Tibial nerve (tissue), 4 donors: ENCODE results near the gene SCOC. TPM values are rescaled to one million over a fixed set of nuclear protein-coding genes. Genes with fewer than 3 reads are reported as not detected.
"Not testable (repeated sequence)": the region's sequence is repeated elsewhere in the genome, so short reads cannot be mapped to it uniquely, and the experiment has no call there.

Source experiments
- DNase-seq, 2 donors: peaks; one replicate each; pipeline ENCODE4 v3.0.0-alpha.2; 2019; ENCODE audit warnings: low spot score in 2 of 2
- H3K27ac ChIP-seq, 4 donors: fragments of 200-600 bp; sonication (generic) in 3 of 4; one replicate each; pipeline ENCODE4 v1.5.1; 2017 to 2019; ENCODE audit warnings: mild to moderate bottlenecking in 1 of 4
- H3K27me3 ChIP-seq, 2 donors: fragments of 200-600 bp; sonication (generic) in 1 of 2; one replicate each; pipeline versions ENCODE4 v1.5.1 to v1.6.0; 2017 to 2019
- H3K36me3 ChIP-seq, 3 donors: fragments of 200-600 bp; sonication (generic); one replicate each; pipeline ENCODE4 v1.5.1; 2018 to 2019
- H3K4me1 ChIP-seq, 4 donors: fragments of 200-600 bp; sonication (generic) in 3 of 4; one replicate each; pipeline ENCODE4 v1.5.1; 2017 to 2019
- H3K4me3 ChIP-seq, 4 donors: fragments of 200-600 bp; sonication (generic) in 3 of 4; one replicate each; pipeline ENCODE4 v1.5.1; 2017 to 2019; ENCODE audit warnings: mild to moderate bottlenecking in 1 of 4, moderate library complexity in 1 of 4
- H3K9me3 ChIP-seq, 4 donors: fragments of 200-600 bp; sonication (generic) in 3 of 4; one replicate each; pipeline ENCODE4 v1.5.1; 2017 to 2019
- CTCF ChIP-seq, 5 experiments: fragments of 200-600 bp in 3 of 5; fragments of 450-650 bp in 2 of 5; sonication (generic) in 3 of 5; IDR thresholded peaks; one replicate each; pipeline ENCODE4 v1.5.1; 2016 to 2019; ENCODE audit warnings: antibody characterized with exemption in 5 of 5, mild to moderate bottlenecking in 3 of 5, moderate library complexity in 2 of 5
- EP300 ChIP-seq, 2 donors: sonication (generic); formaldehyde crosslinking; IDR thresholded peaks; one replicate each; pipeline ENCODE4 v1.6.1; 2017; ENCODE audit warnings: antibody characterized with exemption in 2 of 2, mild to moderate bottlenecking in 1 of 2
- POLR2A ChIP-seq, 2 donors: fragments of 450-650 bp; IDR thresholded peaks; one replicate each; pipeline ENCODE4 v1.6.1; 2017; ENCODE audit warnings: antibody characterized with exemption in 2 of 2, mild to moderate bottlenecking in 2 of 2, moderate library complexity in 2 of 2
- WGBS, 2 donors: methylation state at CpG; one replicate each; pipeline ENCODE4 v1.1.5; 2018; 5-methylcytosine and 5-hydroxymethylcytosine counted together
- total RNA-seq, 4 donors: library from RNA; depleted of rRNA; stranded (reverse); fragments of >200 nt; gene quantifications; one replicate each; pipeline ENCODE4 v1.1.0, GENCODE V29; 2016

The SCOC gene
- total RNA-seq, 4 donors from 2014 or later, result 35.7 to 51.9 (median 46.5) TPM

- no peak overlapping the region for H3K4me3 ChIP-seq
- H3K9me3 ChIP-seq, result no peaks in the 10 kb centered on the region
- H3K27me3 ChIP-seq, result no peaks in the 10 kb centered on the region
- no peaks in the 10 kb centered on the region for H3K4me1 ChIP-seq
- DNase-seq, result no peak
- 81 to 82% methylated on average over 2 of the region's 2 CpGs for WGBS, 2 donors
- H3K36me3 ChIP-seq, result no peaks in the 10 kb centered on the region
- no peak overlapping the region for H3K27ac ChIP-seq
- no peak for TF ChIP-seq CTCF (IDR thresholded peaks at IDR 0.05)
- TF ChIP-seq POLR2A (IDR thresholded peaks at IDR 0.05), result no peak
- no peak for TF ChIP-seq EP300 (IDR thresholded peaks at IDR 0.05)
Observed at GRCh38 chr4:140400111-140400510, 26.7 kb downstream of the SCOC start.

GRCh38 chr4:140406292-140406691, 32.8 kb downstream of the SCOC start:
- Histone ChIP-seq H3K36me3 (no peaks in the 10 kb centered on the region), H3K27ac (no peak overlapping the region), H3K27me3 (no peaks in the 10 kb centered on the region), H3K4me3 (no peak overlapping the region), H3K9me3 (no peaks in the 10 kb centered on the region), H3K4me1 (no peaks in the 10 kb centered on the region)
- TF ChIP-seq CTCF (IDR thresholded peaks at IDR 0.05) (no peak), POLR2A (IDR thresholded peaks at IDR 0.05) (no peak), EP300 (IDR thresholded peaks at IDR 0.05) (no peak)
- DNase-seq, result no peak

GRCh38 chr4:140408974-140409373, 35.5 kb downstream of the SCOC start:
- Histone ChIP-seq H3K27ac (no peak overlapping the region), H3K4me3 (no peak overlapping the region), H3K36me3 (no peaks in the 10 kb centered on the region), H3K4me1 (no peaks in the 10 kb centered on the region), H3K27me3 (no peaks in the 10 kb centered on the region), H3K9me3 (no peaks in the 10 kb centered on the region)
- WGBS, 2 donors, result 83 to 96% methylated on average over 1 of the region's 1 CpG
- DNase-seq, result no peak
- no peak for TF ChIP-seq POLR2A (IDR thresholded peaks at IDR 0.05)
- TF ChIP-seq CTCF (IDR thresholded peaks at IDR 0.05), result no peak
- no peak for TF ChIP-seq EP300 (IDR thresholded peaks at IDR 0.05)

GRCh38 chr4:140413130-140413969, 39.9 kb downstream of the SCOC start:
- WGBS, 2 donors, result 90 to 91% methylated on average over 32 of the region's 32 CpGs

GRCh38 chr4:140423106-140423505, 49.7 kb downstream of the SCOC start:
- H3K4me1 ChIP-seq, result peaks cover 0 to 18% (median 5%) of the 10 kb centered on the region in 4 donors
- no peaks in the 10 kb centered on the region for H3K36me3 ChIP-seq
- no peaks in the 10 kb centered on the region for H3K9me3 ChIP-seq
- H3K27ac ChIP-seq, result no peak overlapping the region
- peaks cover 0 to 21% of the 10 kb centered on the region in 2 donors for H3K27me3 ChIP-seq
- H3K4me3 ChIP-seq, result no peak overlapping the region
- no peak for TF ChIP-seq POLR2A (IDR thresholded peaks at IDR 0.05)
- DNase-seq, result no peak

More at GRCh38 chr4:140413130-140413969, 39.9 kb downstream of the SCOC start:
- DNase-seq, H3K4me1 ChIP-seq, H3K27me3 ChIP-seq, H3K27ac ChIP-seq, H3K9me3 ChIP-seq, H3K4me3 ChIP-seq, H3K36me3 ChIP-seq: not testable (repeated sequence)

GRCh38 chr4:140426610-140427105, 53.2 kb downstream of the SCOC start:
- Histone ChIP-seq H3K4me3 (peak overlapping the region; percentile 38 to 69 (median 62)), H3K36me3 (no peaks in the 10 kb centered on the region), H3K9me3 (no peaks in the 10 kb centered on the region), H3K27me3 (peaks cover 0 to 23% of the 10 kb centered on the region in 2 donors), H3K27ac (no peak overlapping the region), H3K4me1 (peaks cover 0 to 18% (median 5%) of the 10 kb centered on the region in 4 donors)
- DNase-seq, result no peak
- TF ChIP-seq CTCF (IDR thresholded peaks at IDR 0.05) (no peak), EP300 (IDR thresholded peaks at IDR 0.05) (no peak), POLR2A (IDR thresholded peaks at IDR 0.05) (no peak)
- 11 to 14% methylated on average over 16 to 23 of the region's 23 CpGs for WGBS, 2 donors
